HEK293 (cell line): ENCODE data around the gene PAIP1.

Source experiments
- CTCF ChIA-PET: fragments of 350-600 bp; formaldehyde crosslinking; extraction: SDS; loops from one replicate; lab custom pipeline; 2021; ENCODE audit warnings: antibody characterized with exemption; lab: Yijun Ruan, JAX
- POLR2A ChIA-PET: fragments of 300-600 bp; formaldehyde crosslinking; extraction: SDS; loops from one replicate; lab custom pipeline; 2020; ENCODE audit warnings: antibody characterized with exemption, inconsistent platforms; lab: Yijun Ruan, JAX
- H3K27ac ChIP-seq: fragments of 200-500 bp; sonication (Bioruptor generic); 2 replicates; pipeline ENCODE4 v1.5.1; 2014; ENCODE audit warnings: low read depth, low read length, control low read depth, inconsistent platforms; ENCODE audit errors: extremely low read depth
- H3K36me3 ChIP-seq, 2 experiments: fragments of 200-500 bp in 1 of 2; sonication (Bioruptor generic) in 1 of 2; 1 replicate in 1 of 2; 2 replicates in 1 of 2; pipeline ENCODE4 v1.5.1; 2014 to 2017; ENCODE audit warnings: inconsistent platforms in 2 of 2, low read length in 2 of 2; ENCODE audit not compliant: control insufficient read depth in 2 of 2, insufficient read depth in 1 of 2
- H3K4me1 ChIP-seq: fragments of 200-500 bp; sonication (Bioruptor generic); 2 replicates; pipeline ENCODE4 v1.5.1; 2014; ENCODE audit warnings: mild to moderate bottlenecking, low read length, inconsistent platforms; ENCODE audit not compliant: control insufficient read depth, insufficient read depth
- H3K4me3 ChIP-seq: 2 replicates; pipeline ENCODE4 v1.5.1; 2011; ENCODE audit warnings: low read depth, mild to moderate bottlenecking, control low read depth, low read length, moderate library complexity
- H3K9me3 ChIP-seq: fragments of 200-500 bp; sonication (Bioruptor generic); 2 replicates; pipeline ENCODE4 v1.5.1; 2014; ENCODE audit warnings: low read depth, low read length, inconsistent platforms; ENCODE audit not compliant: control insufficient read depth, insufficient read depth
- EGR2 ChIP-seq: fragments of 450-650 bp; formaldehyde crosslinking; IDR thresholded peaks from 2 replicates; pipeline ENCODE4 v1.5.1; 2016; ENCODE audit warnings: low read depth, missing biosample characterization, missing genetic modification characterization
- FEZF1 ChIP-seq: fragments of 450-650 bp; formaldehyde crosslinking; IDR thresholded peaks from 2 replicates; pipeline ENCODE4 v1.5.1; 2016; ENCODE audit warnings: missing biosample characterization, missing genetic modification characterization
- GLI4 ChIP-seq: fragments of 450-650 bp; formaldehyde crosslinking; IDR thresholded peaks from 2 replicates; pipeline ENCODE4 v1.5.1; 2016; ENCODE audit warnings: missing biosample characterization, missing genetic modification characterization
- HOXD13 ChIP-seq: sonication (generic); formaldehyde crosslinking; IDR thresholded peaks from 2 replicates; pipeline ENCODE4 v1.8.0; 2022; ENCODE audit warnings: missing genetic modification reagents, borderline replicate concordance
- KLF1 ChIP-seq: fragments of 450-650 bp; formaldehyde crosslinking; IDR thresholded peaks from 2 replicates; pipeline ENCODE4 v1.5.1; 2016; ENCODE audit warnings: missing biosample characterization, missing genetic modification characterization
- KLF8 ChIP-seq: fragments of 450-650 bp; formaldehyde crosslinking; IDR thresholded peaks from 2 replicates; pipeline ENCODE4 v1.5.1; 2016; ENCODE audit warnings: missing biosample characterization, missing genetic modification characterization
- PRDM4 ChIP-seq: fragments of 450-650 bp; formaldehyde crosslinking; IDR thresholded peaks from 2 replicates; pipeline ENCODE4 v1.5.1; 2017; ENCODE audit warnings: missing biosample characterization, missing genetic modification characterization
- SP3 ChIP-seq: fragments of 450-650 bp; formaldehyde crosslinking; IDR thresholded peaks from 2 replicates; pipeline ENCODE4 v1.5.1; 2016; ENCODE audit warnings: missing biosample characterization, missing genetic modification characterization
- SP7 ChIP-seq: fragments of 450-650 bp; formaldehyde crosslinking; IDR thresholded peaks from 2 replicates; pipeline ENCODE4 v1.5.1; 2016; ENCODE audit warnings: missing biosample characterization, missing genetic modification characterization
- TCF7L2 ChIP-seq: IDR thresholded peaks from 2 replicates; pipeline ENCODE4 v1.6.1; 2011; ENCODE audit warnings: low read depth, mild to moderate bottlenecking, inconsistent platforms, low read length, moderate library complexity, borderline replicate concordance
- WT1 ChIP-seq: fragments of 450-650 bp; formaldehyde crosslinking; IDR thresholded peaks from 2 replicates; pipeline ENCODE4 v1.5.1; 2016; ENCODE audit warnings: missing biosample characterization, missing genetic modification characterization
- ZBTB17 ChIP-seq: fragments of 450-650 bp; formaldehyde crosslinking; IDR thresholded peaks from 2 replicates; pipeline ENCODE4 v1.5.1; 2016; ENCODE audit warnings: missing biosample characterization, missing genetic modification characterization
- ZFHX2 ChIP-seq: fragments of 450-650 bp; formaldehyde crosslinking; conservative IDR thresholded peaks from 2 replicates; pipeline ENCODE4 v1.5.1; 2016; ENCODE audit warnings: missing biosample characterization, missing genetic modification characterization
- ZFP37 ChIP-seq: fragments of 450-650 bp; formaldehyde crosslinking; IDR thresholded peaks from 2 replicates; pipeline ENCODE4 v1.5.1; 2016; ENCODE audit warnings: missing biosample characterization, missing genetic modification characterization
- ZFP41 ChIP-seq: fragments of 450-650 bp; formaldehyde crosslinking; IDR thresholded peaks from 2 replicates; pipeline ENCODE4 v1.5.1; 2016; ENCODE audit warnings: missing biosample characterization, missing genetic modification characterization, borderline replicate concordance
- ZFP69B ChIP-seq: fragments of 450-650 bp; formaldehyde crosslinking; IDR thresholded peaks from 2 replicates; pipeline ENCODE4 v1.5.1; 2016; ENCODE audit warnings: missing biosample characterization, missing genetic modification characterization
- ZNF114 ChIP-seq: fragments of 450-650 bp; formaldehyde crosslinking; IDR thresholded peaks from 2 replicates; pipeline ENCODE4 v1.5.0; 2017; ENCODE audit warnings: missing biosample characterization, missing genetic modification characterization
- ZNF132 ChIP-seq: fragments of 450-650 bp; formaldehyde crosslinking; IDR thresholded peaks from 2 replicates; pipeline ENCODE4 v1.5.1; 2017; ENCODE audit warnings: missing biosample characterization, missing genetic modification characterization, borderline replicate concordance
- ZNF174 ChIP-seq: fragments of 450-650 bp; formaldehyde crosslinking; IDR thresholded peaks from 2 replicates; pipeline ENCODE4 v1.5.0; 2017; ENCODE audit warnings: missing biosample characterization, mild to moderate bottlenecking, missing genetic modification characterization
- ZNF2 ChIP-seq: fragments of 450-650 bp; formaldehyde crosslinking; IDR thresholded peaks from 2 replicates; pipeline ENCODE4 v1.5.1; 2016; ENCODE audit warnings: missing biosample characterization, missing genetic modification characterization
- ZNF239 ChIP-seq: fragments of 450-650 bp; formaldehyde crosslinking; IDR thresholded peaks from 2 replicates; pipeline ENCODE4 v1.5.1; 2016; ENCODE audit warnings: missing biosample characterization, missing genetic modification characterization
- ZNF302 ChIP-seq: fragments of 450-650 bp; formaldehyde crosslinking; IDR thresholded peaks from 2 replicates; pipeline ENCODE4 v1.5.1; 2016; ENCODE audit warnings: missing biosample characterization, missing genetic modification characterization, low read depth
- ZNF391 ChIP-seq: fragments of 450-650 bp; formaldehyde crosslinking; IDR thresholded peaks from 2 replicates; pipeline ENCODE4 v1.5.1; 2016; ENCODE audit warnings: low read depth, missing biosample characterization, missing genetic modification characterization, borderline replicate concordance
- ZNF521 ChIP-seq: fragments of 450-650 bp; formaldehyde crosslinking; IDR thresholded peaks from 2 replicates; pipeline ENCODE4 v1.5.1; 2017; ENCODE audit warnings: missing biosample characterization, mild to moderate bottlenecking, missing genetic modification characterization
- ZNF555 ChIP-seq: fragments of 450-650 bp; formaldehyde crosslinking; conservative IDR thresholded peaks from 2 replicates; pipeline ENCODE4 v1.5.1; 2017; ENCODE audit warnings: missing biosample characterization, mild to moderate bottlenecking, missing genetic modification characterization, inconsistent platforms
- ZNF596 ChIP-seq: fragments of 450-650 bp; IDR thresholded peaks from 2 replicates; pipeline ENCODE4 v1.5.0; 2018; ENCODE audit warnings: missing biosample characterization, mild to moderate bottlenecking, missing genetic modification characterization, moderate library complexity
- ZNF621 ChIP-seq: fragments of 450-650 bp; formaldehyde crosslinking; IDR thresholded peaks from 2 replicates; pipeline ENCODE4 v1.5.1; 2017; ENCODE audit warnings: missing biosample characterization, missing genetic modification characterization
- ZNF660 ChIP-seq: fragments of 450-650 bp; IDR thresholded peaks from 2 replicates; pipeline ENCODE4 v1.5.1; 2018; ENCODE audit warnings: missing biosample characterization, mild to moderate bottlenecking, missing genetic modification characterization
- ZNF707 ChIP-seq: fragments of 450-650 bp; formaldehyde crosslinking; IDR thresholded peaks from 2 replicates; pipeline ENCODE4 v1.5.1; 2016; ENCODE audit warnings: missing biosample characterization, missing genetic modification characterization
- TF ChIP-seq, protein P1 (sequence below): fragments of 450-650 bp; formaldehyde crosslinking; IDR thresholded peaks from 2 replicates; pipeline ENCODE4 v1.5.1; 2017; ENCODE audit warnings: missing biosample characterization, mild to moderate bottlenecking, missing genetic modification characterization, moderate library complexity
- TF ChIP-seq, protein P2 (sequence below): fragments of 450-650 bp; formaldehyde crosslinking; IDR thresholded peaks from 2 replicates; pipeline ENCODE4 v1.5.1; 2016; ENCODE audit warnings: missing biosample characterization, missing genetic modification characterization

Gene PAIP1

DNA sequence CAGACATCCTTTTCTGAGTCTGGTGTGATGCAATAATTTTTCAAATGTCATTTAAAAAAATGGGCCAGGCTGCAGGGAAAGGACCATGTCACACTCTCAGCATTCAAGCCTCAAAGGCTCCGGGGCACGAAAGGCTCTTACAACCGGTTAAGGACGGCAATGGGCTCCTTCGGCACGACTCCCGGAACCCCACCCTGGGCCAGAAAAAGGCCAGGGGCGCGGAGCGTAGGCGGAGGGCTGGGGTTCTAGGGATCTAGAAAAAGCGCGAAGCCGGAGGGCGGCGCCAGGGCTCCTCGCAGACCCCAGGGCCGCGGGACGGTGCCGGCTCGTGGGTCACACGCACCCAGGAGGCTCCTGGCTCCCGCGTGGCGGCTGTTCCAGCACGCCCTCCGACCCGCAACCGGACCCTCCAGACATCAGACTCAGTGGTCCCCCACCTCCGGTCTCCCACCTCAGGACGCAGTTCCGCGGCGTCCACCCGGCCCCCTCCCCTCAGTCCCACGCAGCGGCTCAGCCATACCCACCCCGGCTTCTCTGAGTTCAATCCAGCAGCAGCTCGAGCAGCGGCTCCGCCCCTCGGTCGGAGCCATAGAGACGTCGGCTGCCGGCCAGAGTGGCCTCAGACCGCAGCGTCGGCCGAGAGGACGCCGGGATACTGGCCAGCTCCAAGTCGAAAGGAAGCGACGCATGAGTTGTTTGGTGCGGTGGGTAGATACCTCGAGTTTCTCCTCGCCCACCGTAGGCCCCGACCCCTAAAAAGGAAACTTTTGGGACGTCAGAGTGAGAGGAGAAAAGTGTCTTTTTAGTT lies 73.4 kb downstream of the PAIP1 start, which contains the start of gene TMEM267:
TMEM267 (minus strand) TSS at position 568 of the 808 bp plus-strand sequence. CDS start 29,896 bp downstream, outside the sequence.
- ChIA-PET CTCF (interaction anchor here (0.5 to 3.6 kb wide), 47 partner anchors 8 to 377 kb away, joined by 3 to 59 read pairs (median 4); partner anchors contain the start of genes C5orf34, HMGCS1 and NNT), POLR2A (interaction anchor here (0.5 to 3.3 kb wide), 49 partner anchors 8 to 1580 kb away, joined by 3 to 43 read pairs (median 5); partner anchors contain the start of genes C5orf34, CCL28, HMGCS1 and NNT)
- Histone ChIP-seq H3K4me1 (peaks cover 4% of the 10 kb centered on the region; the same call in 1 of the 2 replicates), H3K4me3 (peak within 1 kb of the TSS; percentile 81), H3K27ac (peak within 1 kb of the TSS; percentile 87), H3K9me3 (no peaks in the 10 kb centered on the region), H3K36me3 (peaks cover 13 to 19% of the 10 kb centered on the region in 2 experiments)
- TF ChIP-seq PRDM4 (tag by site-specific recombination), result 0 out of 2 replicates have a peak, but pooled peaks have one; percentile 13
- peak; percentile 56; the same call in 1 of the 2 replicates for TF ChIP-seq ZFP37
- no peak for TF ChIP-seq ZNF555 (tag by site-specific recombination)
- peak; percentile 66; the same call in 1 of the 2 replicates for TF ChIP-seq KLF8 (tag by site-specific recombination)
- TF ChIP-seq ZFP41, result no peak
- 0 out of 2 replicates have a peak, but pooled peaks have one; percentile 21 for TF ChIP-seq ZNF707 (tag by site-specific recombination)
- peak; percentile 82 for TF ChIP-seq EGR2 (tag by site-specific recombination)
- no peak for TF ChIP-seq ZNF521 (tag by site-specific recombination)
- TF ChIP-seq SP7, result peak; percentile 65
- no peak for TF ChIP-seq ZNF132 (tag by site-specific recombination)
- TF ChIP-seq KLF1 (tag by site-specific recombination), result peak; percentile 75
- peak; percentile 19; the same call in 1 of the 2 replicates for TF ChIP-seq FEZF1 (tag by site-specific recombination)
- TF ChIP-seq ZFP69B, result peak; percentile 41; the same call in 1 of the 2 replicates
- TF ChIP-seq ZNF621 (tag by site-specific recombination), result no peak
- no peak for TF ChIP-seq HOXD13 (CRISPR knock-in tag)
- no peak for TF ChIP-seq GLI4 (tag by site-specific recombination)
- TF ChIP-seq, protein P1, sequence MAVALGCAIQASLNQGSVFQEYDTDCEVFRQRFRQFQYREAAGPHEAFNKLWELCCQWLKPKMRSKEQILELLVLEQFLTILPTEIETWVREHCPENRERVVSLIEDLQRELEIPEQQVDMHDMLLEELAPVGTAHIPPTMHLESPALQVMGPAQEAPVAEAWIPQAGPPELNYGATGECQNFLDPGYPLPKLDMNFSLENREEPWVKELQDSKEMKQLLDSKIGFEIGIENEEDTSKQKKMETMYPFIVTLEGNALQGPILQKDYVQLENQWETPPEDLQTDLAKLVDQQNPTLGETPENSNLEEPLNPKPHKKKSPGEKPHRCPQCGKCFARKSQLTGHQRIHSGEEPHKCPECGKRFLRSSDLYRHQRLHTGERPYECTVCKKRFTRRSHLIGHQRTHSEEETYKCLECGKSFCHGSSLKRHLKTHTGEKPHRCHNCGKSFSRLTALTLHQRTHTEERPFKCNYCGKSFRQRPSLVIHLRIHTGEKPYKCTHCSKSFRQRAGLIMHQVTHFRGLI (tag by site-specific recombination), result no peak
- TF ChIP-seq, protein P2, sequence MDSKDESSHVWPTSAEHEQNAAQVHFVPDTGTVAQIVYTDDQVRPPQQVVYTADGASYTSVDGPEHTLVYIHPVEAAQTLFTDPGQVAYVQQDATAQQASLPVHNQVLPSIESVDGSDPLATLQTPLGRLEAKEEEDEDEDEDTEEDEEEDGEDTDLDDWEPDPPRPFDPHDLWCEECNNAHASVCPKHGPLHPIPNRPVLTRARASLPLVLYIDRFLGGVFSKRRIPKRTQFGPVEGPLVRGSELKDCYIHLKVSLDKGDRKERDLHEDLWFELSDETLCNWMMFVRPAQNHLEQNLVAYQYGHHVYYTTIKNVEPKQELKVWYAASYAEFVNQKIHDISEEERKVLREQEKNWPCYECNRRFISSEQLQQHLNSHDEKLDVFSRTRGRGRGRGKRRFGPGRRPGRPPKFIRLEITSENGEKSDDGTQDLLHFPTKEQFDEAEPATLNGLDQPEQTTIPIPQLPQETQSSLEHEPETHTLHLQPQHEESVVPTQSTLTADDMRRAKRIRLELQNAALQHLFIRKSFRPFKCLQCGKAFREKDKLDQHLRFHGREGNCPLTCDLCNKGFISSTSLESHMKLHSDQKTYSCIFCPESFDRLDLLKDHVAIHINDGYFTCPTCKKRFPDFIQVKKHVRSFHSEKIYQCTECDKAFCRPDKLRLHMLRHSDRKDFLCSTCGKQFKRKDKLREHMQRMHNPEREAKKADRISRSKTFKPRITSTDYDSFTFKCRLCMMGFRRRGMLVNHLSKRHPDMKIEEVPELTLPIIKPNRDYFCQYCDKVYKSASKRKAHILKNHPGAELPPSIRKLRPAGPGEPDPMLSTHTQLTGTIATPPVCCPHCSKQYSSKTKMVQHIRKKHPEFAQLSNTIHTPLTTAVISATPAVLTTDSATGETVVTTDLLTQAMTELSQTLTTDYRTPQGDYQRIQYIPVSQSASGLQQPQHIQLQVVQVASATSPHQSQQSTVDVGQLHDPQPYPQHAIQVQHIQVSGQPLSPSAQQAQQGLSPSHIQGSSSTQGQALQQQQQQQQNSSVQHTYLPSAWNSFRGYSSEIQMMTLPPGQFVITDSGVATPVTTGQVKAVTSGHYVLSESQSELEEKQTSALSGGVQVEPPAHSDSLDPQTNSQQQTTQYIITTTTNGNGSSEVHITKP, result peak; percentile 89
- TF ChIP-seq ZNF114 (tag by site-specific recombination), result no peak
- no peak for TF ChIP-seq TCF7L2
- no peak for TF ChIP-seq ZNF174 (tag by site-specific recombination)
- no peak for TF ChIP-seq ZNF302 (tag by site-specific recombination)
- no peak for TF ChIP-seq ZNF596
- no peak for TF ChIP-seq ZNF2 (tag by site-specific recombination)
- TF ChIP-seq ZNF660 (tag by site-specific recombination), result peak; percentile 19
- peak; percentile 76 for TF ChIP-seq SP3 (tag by site-specific recombination)
- 0 out of 2 replicates have a peak, but pooled peaks have one; percentile 44 for TF ChIP-seq ZNF239 (tag by site-specific recombination)
- TF ChIP-seq WT1 (tag by site-specific recombination), result no peak
- peak; percentile 91 for TF ChIP-seq ZFHX2 (tag by site-specific recombination)
- TF ChIP-seq ZBTB17, result no peak
- no peak; the same call in 1 of the 2 replicates for TF ChIP-seq ZNF391 (tag by site-specific recombination)
